ENCODE results near the gene FHL3. TPM values are rescaled to one million over a fixed set of nuclear protein-coding genes. Genes with fewer than 3 reads are reported as not detected.
A peak's percentile ranks its signal among the peaks of the same experiment; 100 is the strongest.
"Not testable (repeated sequence)": the region's sequence is repeated elsewhere in the genome, so short reads cannot be mapped to it uniquely, and the experiment has no call there.

The FHL3 gene
- total RNA-seq, 1 experiment from 2014 or later: 23.9 TPM

DNA sequence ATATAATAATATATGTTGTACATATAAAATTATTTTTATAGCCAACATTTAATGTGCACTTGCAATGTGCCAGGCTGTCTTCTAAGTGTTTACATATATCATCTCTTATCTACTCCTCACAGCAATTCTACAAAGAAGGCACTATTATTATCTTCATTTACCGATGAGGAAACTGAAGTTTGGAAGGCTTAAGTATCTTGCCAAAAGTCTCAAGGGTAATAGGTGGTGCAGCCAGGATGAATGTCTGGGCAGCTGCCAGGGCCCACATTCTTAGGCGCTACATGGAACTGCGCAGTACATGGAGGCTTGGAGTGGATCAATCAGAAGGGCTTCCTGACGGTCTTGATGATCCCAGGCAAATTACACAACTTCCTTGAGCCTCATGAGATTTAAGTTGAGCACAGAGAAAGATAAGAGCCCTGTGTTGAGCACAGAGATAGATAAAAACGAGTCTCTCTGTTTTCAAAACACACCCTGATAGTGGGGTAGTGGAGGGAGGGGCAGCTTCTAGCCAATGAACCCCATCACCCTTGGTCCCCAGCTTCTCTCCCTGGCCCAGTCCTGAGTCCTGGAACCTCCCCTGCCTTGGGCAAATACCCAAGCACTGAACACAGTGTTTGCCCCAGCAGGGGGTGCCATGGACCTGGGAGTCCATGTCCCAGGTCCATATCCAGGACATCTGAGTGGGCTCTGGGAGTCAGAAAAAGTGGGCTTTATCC lies 32.1 kb upstream of the FHL3 start:
- DNase-seq (ENCODE audit: low read depth): no peak

DNA sequence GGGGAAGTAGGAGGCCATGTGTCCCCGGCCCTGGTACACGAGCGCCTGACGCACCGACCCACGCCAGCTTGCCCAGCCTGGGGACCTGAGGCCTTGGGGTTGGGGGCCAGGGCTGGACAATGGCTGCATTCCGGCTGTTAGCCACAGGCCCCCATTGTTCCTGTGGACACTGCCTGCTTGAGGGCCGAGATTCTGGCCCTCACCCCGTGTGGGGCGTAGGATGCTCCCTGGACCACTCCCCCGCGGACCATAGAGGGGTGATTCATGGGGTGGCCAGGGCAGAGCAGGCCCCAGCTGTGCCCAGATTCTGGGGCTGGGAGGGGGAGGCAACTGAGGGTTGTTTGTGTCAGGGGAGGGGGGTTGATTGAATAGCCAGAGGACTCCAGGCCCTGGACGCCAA lies 29.6 kb upstream of the FHL3 start:
- no peak for DNase-seq (ENCODE audit: low read depth)

DNA sequence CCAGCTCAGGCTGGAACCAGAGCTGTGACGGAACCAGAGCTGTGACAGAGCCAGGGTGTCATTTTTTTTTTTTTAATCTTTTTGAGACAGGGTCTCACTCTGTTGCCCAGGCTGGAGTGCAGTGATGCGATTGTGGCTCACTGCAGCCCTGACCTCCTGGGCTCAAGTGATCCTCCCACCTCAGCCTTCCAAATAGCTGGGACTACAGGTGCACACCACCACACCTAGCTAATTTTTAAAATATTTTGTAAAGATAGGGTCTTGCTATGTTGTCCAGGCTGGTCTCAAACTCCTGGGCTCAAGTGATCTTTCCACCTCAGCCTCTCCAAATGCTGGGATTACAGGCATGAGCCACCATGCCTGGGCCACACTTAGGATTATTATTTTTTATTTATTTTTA lies 27.7 kb upstream of the FHL3 start:
- not testable (repeated sequence) for DNase-seq (ENCODE audit: low read depth)

DNA sequence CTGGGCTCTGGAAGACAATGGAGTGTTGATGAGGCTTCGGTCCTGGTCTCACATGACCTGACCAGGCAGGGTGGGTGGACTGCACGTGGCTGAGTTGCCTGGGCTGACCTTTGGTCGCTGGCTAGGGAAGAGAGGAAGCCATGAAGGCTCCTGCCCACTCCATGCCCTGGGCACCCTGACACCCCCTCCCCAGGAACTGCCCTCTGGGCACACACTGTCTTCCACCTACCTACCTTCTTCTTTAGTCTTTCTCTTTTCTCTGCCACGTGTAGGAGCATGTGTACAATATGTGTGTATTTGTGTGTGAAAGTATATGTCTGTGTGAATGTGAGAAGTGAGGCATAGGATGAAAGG lies 26.2 kb upstream of the FHL3 start:
- DNase-seq (ENCODE audit: low read depth): no peak

DNA sequence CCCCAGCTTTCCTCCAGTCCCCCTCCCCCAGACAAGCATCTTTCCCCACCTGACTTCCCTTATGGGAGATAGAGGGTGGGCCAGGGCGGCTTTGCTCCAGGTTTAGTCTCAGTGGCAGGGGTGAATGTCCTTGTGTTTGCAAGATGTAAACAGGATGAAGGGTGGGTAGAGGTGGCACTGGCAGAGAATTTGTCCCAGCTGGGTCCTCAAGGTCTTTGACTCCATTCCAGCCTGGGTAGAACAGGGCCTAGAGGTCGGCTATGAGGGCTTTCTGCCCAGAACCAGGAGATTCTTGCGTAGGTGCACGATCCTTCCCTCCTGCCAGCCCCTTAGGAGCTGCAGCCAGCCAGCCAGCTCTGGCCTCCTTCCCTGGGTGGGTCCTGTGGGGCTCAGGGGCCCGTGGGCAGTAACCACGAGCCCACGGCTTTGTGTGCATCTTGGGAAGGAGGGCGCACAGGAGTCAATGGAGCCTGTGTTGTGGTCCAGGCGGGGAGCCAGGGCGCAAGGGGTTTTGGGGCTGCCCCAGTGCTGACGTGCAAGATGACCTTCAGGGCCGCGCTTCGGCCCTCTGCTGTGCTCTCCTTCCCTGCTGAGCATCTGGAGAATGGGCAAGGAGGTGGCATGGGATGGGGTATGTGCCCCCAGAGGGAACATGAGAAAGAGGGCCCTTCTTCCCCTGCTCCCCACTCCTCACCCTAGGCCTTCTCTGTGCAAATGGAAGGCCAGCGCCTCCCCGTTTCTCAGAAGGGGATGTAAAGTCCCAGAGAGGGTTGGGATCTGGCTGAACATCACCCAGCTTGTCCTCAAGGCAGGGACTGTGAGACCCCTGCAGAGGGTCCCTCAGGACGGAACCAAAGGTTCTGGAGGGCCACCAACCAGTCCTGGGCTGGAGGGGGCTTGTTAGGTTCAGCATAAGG lies 25.5 kb upstream of the FHL3 start:
- DNase-seq (ENCODE audit: low read depth): no peak

DNA sequence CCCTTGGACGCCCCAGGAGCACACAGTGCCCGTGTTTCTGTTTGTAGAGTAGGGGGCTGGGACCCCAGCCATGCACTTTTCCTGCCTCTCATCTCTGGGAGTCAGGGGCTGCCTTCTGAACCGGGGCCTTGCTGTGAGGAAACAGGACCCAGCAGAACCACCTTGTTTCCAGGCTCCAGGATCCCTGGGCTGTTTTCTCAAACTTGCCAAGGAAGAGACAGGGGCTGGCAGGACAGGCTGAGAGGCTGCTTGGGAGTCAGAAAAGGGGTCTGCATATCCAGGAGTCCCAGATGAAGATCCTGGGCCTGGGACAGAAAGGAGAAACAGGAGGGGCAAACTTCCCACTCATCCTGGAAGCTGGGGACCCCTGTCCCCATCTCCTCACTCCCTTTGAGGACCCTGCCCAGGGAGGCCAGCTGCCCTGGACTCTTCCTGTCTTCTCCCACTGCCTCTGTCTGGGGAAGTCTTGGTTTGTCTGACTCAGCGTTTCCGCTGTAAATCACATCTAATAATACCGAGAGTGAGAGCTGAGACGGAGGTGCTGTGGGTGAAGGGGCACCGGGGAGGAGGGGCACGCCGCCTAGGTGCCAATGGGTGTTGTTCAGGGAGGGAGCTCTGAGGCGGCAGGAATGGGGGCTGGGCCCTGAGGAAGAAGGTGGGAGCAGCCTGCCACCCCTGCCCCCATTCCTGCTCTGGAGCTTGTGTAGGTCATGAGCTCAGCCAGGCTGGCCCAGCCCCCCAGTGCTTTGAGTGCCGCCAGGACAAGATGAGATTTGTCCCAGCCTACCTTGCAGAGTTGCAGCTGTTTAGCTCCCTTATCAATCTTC lies 24.6 kb upstream of the FHL3 start:
- peak; percentile 68 for DNase-seq (ENCODE audit: low read depth)

DNA sequence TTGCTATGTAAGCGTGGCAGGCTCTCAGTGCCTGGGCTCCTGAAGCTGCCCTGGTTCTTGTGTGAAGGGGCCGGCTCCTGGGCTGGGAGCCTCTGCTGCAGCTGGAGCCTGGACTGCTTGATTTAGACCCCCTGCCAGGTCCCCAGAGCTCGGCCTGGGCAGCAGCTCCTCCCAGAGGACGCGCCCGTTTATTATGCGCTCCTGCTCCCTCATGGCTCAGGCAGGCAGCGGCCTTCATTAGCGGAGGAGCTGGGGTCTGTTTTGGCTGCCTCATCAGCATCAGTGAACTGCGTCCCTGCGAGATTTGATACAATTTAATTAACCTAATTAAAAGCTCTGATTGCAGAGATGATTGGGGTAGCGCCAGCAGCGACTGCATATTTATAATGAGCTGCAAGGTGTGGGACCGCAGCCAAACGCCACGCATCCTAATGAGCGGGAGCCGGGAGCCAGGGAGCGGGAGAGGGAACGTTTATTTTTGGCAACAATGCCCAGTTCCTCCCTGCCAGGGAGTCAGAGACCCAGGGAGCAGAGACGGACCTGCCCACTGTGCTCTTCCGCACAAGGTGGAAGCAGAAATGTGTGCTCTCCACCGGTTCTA lies 23.9 kb upstream of the FHL3 start:
- no peak for DNase-seq (ENCODE audit: low read depth)

DNA sequence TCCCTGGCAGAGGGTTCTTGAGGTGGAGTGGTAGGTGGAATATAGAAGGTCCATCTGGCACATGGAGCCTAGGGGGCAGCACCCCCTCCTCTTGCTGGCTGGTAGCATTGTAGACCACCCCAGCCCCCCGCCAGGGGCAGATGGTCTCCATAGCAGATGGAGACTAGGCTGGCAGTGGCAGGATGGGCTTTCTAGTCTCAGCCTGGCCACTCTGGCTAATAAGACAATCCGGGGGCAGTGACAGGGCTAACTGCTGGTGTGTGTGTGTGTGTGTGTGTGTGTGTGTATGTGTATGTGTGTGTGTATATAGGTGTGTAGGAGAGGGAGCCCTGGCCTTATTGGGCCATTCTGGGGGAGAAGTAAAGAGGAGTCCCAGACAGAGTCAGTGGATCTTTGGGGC lies 23.4 kb upstream of the FHL3 start:
- DNase-seq (ENCODE audit: low read depth): no peak

DNA sequence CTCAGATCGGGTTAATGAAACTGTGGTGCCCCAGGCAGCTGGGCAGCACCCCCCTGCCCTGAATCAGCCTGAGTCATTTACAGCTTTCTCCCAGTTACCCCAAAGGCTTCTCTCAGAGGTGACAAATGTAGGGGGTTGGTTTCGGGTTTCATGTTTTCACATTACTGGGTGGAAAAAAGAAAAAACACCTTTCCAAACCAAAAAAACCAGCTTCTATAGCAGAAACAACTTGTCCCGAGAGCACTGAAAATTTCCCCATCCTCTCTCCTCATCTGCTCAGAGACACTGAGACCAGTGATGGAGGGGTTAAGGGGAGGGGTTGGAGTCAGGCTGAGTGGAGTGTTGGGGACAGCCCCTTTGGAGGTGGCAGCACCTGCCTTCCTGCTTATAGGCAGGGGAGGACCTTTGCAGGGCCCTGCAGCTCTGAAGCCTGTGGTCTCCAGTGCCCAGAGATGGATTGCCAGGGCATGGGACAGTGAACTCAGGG lies 22.8 kb upstream of the FHL3 start:
- peak; percentile 44 for DNase-seq (ENCODE audit: low read depth)

DNA sequence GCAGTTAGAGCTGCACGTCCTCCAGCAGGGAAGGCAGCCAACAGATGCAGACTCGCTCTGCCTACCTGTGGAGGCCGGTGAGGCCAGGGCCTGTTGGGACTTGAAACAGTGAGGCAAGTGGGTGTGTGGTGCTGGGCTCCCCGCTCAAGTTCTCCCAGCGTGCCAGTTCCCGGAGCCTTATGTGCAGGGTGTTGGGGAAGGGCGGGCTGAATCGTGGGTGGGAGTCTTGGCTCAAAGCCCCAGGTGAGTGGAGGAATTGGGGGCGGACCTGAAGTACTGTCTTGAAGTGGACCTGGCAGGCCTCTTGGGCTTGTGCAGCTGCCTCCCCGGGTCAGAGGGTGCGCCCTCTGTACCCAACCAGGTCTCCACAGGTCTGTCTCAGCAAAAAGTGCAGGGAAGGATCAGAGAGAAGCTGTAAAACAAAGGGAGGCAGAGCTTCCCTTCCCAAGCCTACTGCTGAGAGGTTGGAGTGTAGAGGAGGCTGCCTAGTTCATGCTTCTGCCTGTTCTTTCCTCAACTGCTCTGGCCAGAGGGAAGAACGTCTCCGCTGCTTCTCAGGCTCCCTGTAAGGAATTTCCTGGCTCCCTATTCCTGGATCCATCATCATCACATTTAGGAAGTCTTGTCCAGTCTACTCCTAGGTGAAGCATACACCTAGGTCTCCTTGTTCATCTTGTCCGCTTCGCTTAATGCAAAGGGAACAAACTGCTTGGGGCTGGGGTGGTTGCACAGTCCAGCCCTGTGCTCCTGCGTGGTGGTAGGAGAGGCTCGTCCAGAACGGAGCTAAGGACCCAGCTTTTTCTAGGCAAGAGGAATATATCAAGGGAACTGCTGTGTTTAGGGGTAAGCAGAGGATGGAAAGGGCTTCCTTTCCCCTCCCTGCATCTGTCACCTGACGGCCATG lies 22.1 kb upstream of the FHL3 start:
- no peak for DNase-seq (ENCODE audit: low read depth)

DNA sequence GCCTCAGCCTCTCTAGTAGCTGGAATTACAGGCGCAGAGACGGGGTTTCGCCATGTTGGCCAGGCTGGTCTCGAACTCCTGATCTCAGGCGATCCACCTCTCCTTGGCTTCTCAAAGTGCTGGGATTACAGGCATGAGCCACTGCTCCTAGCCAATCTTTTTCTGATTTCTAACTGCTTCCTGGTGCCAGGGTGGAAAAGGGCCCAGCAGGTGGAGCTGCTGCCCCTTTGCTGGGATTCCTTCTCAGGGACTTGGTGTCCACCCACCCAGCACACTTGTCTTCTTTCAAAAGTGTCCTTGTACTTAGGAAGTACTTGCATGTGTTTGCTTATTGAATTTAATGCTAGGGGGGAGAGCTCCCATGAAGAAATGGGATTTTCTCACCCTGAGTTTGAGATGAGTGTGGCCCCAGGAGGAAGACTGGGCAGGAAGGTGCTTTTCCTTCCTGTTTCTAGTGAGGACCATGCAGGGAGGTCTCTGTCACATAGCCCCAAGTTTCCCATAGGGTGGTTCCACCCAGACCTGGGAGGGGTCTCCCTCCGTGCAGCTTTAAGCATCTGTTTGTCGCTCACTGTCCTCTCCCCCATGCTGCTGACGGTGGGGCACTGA lies 21.4 kb upstream of the FHL3 start:
- DNase-seq (ENCODE audit: low read depth): peak; percentile 47

DNA sequence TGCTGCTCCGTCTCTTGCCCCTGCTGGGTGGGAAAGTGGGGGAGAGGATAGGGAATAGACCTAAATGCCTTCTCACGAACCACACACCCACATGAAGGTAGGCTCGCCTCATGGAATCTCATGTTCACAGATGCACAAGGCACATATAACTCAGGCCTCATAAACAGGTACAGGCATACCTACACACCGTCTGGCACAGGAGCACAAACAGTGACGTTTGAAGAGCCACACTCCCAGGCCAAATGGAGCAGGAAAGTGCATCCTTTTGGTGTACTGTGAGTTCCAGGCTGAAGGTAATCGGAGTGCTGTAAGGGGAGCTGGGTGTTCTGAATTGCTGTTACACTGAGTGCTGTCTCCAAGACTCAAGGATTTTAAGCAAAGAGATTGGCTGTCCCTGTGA lies 20.4 kb upstream of the FHL3 start:
- no peak for DNase-seq (ENCODE audit: low read depth)

DNA sequence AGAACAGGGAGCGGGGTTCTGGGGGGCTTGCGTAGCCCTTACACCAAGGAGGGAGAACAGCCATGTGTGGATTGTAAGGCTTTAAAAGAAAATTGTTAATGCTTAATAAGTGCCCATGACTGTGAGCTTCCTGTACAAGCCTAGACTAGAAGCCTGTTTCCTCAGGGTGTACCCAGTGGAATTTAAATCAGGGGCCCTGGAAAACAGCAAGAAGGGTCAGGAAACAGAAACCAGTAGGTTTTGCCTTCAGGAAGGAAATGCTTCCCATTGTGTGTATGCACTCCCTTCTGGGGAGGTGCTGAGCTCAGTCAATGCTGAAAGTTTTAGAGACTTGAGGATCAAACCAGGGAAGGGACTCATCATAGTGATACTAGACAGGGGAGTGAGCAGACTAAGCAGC lies 19.9 kb upstream of the FHL3 start:
- no peak for DNase-seq (ENCODE audit: low read depth)

DNA sequence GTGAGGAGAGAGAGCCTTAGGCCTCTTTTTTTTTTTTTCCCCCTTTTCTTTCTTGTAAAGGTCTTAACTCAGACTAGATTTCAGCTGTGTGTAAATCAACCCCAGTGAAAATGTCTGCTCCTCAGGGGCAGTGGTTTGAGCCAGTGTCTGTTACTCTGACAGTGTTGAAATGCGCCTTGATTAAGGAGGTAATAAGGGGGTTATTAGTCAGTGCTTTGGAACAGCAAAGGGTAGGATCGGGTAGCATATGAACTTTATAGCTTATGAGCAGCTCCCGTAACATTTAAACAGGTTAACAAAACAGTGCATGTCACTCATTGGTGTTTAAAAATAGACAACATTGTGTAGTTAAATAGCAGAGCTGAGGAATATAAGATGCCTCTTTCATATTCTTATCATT lies 17.5 kb upstream of the FHL3 start:
- DNase-seq (ENCODE audit: low read depth): no peak

DNA sequence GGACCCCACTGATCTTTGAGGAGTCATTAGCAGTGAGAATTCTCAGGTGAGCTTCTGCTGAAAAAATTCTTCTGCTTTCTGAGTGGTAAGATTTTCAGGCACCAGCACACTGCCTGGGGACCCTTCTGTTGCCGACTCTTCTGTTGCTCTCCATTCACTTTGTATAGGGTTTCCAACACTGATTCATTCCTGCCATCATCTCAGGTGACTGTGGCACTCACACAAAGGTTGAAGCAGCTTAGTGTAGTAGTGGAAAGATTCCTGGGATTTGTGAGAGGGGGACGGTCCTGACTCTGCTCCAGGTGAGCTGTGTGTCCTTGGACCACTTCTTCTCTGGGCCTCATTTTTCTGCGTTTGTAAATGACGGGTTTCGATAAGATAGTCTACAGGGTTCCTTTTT lies 16.7 kb upstream of the FHL3 start:
- DNase-seq (ENCODE audit: low read depth): no peak

DNA sequence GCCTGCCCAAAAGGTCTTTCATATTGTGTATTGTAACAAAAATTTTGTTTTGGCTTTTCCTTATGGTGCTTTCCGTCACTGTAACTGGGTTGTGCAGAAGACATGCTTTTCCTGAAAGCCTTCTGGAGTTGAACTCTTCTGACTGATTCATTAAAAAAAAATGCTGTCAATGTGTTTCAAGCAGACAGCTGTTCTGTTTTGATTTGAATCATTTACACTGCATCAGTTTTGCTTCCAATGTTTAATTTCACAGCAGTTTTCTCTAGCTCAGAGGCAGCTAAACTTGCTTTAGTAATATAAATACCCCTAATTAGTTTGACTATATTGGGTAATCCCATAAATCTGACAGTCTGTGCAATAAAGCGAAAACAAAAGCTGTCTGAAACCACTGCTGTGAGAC lies 15.1 kb upstream of the FHL3 start:
- DNase-seq (ENCODE audit: low read depth): no peak

DNA sequence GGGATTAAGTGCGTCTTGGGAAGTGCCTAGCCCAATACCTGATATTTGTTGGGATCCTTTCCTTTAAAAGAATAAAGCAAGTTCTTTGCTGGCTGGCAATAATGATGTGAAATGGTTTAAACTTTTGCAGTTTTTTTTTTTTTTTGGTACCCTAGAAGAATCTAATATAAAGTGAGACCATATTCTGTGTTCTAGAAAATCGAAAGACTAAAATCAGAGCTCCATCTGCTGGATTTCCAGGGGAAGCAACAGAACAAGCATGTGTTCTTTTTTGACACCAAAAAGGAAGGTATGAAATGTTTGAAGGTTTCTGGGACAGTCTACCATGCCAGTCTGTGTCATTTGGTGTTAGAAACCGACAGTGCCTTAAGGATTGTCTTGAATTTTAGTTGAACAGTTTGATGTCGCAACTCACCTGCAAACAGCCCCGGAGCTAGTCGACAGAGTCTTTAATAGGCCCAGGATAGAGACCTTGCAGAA lies 13.6 kb upstream of the FHL3 start:
- peak; percentile 56 for DNase-seq (ENCODE audit: low read depth)

DNA sequence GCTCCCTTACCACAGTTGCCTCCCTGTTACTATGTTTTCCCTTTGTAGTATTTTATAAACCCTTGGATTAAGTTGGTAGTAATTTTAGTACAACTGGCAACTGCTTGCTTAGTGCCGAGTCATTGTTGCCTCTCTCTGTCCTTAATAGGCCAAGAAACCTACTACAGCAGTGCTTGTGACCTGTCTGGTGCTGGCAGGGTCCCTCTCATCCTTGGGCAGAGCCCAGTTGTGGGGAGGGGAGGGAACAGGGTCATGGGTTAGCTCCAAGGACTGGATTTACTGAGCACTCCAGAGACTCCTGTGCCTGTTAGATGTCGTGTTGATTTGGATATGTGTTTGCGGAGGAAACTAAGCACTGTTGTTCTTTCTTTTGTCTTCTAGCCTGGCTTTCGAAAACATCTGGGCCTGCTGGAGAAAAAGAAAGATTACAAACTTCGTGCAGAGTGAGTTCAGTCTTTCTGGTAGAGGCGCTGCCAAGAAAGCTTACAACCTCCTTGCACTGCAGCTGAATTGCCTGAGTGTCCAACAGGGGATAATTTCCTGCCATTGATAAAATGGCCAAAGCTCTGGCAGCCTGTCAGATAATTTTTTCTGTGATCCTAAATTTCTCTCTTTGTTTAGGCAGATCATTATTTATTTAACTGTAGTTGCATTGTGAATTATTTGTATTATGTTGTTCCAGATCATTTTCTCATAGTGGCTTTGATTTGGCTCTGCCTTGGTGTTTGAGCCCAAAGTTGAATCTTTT lies 10.8 kb upstream of the FHL3 start:
- DNase-seq (ENCODE audit: low read depth): no peak

DNA sequence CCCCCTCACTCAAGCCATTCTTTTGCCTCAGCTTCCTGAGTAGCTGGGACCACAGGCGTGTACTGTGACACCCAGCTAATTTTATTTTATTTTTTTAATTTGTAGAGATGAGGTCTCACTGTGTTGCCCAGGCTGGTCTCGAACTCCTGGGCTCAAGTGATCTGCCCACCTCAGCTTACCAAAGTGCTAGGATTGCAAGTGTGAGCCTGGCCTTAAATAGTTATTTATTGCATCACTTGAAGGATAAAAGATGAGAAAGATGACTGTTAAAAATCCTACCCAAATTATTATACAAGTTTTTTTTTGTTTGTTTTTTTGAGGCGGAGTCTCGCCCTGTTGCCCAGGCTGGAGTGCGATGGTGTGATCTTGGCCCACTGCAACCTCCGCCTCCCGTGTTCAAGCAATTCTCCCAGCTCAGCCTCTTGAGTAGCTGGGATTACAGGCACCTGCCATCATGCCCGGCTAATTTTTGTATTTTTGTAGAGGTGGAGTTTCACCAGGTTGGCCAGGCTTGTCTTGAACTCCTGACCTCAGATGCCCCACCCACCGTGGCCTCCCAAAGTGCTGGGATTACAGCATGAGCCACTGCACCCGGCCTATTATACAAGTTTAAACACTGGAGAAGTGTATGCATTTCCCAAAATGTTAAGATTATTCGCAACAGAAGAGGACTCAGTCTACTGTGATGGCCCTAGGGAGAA lies 9.6 kb upstream of the FHL3 start:
- DNase-seq (ENCODE audit: low read depth): no peak

Measured in RPMI7951 (cell line).